ENCODE measurements around the gene TENT4A. TPM values are rescaled to one million over a fixed set of nuclear protein-coding genes. Genes with fewer than 3 reads are reported as not detected.
A peak's percentile ranks its signal among the peaks of the same experiment; 100 is the strongest.

The TENT4A gene
- total RNA-seq, 2 donors from 2014 or later = 44.2 to 44.3 TPM

DNA sequence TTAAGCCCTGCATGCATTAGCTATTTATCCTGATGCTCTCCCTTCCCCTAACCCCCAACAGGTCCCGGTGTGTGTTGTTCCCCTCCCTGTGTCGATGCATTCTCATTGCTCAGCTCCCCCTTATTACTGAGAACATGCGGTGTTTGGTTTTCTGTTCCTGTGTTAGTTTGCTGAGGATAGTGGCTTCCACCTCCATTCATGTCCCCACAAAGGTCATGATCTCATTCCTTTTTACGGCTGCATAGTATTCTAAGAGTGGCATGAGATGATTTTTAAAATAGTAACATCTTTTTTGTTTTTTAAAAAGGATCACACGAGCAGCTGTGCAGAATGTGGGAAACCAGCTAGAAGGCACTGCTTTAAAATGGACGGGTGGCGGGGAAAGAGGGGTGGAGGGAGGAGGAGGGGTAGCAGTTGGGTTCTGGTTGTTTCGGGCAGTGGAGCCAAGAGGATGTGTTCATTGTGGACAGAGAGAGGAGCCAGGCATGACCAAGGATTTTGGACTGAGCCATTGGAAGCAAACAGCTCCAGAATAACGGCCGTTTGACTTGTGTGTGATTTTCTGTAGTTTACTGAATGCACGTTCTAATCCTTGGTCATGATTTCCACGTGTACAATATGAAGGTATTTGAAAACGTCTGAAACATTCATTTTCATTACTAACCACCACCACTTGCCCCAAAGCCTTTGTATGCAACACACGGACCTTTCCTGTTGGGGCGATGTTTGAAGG, 1.7 kb upstream of the TENT4A start:
- no peak for ATAC-seq
- Mint-ChIP-seq H3K9me3 (no peaks in the 10 kb centered on the region), H3K27ac (peak overlapping the region; percentile 96 to 97), H3K36me3 (peaks cover 10 to 13% of the 10 kb centered on the region in 2 donors)
- DNase-seq (ENCODE audit: low spot score in 2 of 2) = no peak

DNA sequence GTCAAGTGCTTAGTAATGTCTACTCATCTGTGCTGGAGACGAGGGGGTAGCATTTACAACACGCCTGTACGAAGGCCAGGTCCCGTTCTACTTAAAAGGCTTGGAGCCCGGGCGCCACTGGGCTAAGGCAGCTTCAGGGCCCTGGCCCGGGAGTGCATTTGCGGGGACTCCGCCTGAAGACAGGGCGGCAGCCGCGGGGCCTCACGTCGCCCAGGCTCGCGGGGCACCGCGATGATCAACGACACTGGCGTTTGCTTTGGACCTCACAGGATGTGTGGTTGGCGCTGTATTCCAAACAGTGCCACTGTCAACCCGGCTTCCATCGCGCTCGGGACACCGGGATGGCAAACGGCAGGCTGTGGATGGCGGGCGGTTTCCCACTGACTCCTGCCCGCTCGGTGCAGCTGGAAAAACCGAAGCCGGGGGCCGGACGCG, 1.1 kb upstream of the TENT4A start:
- ATAC-seq (peak; percentile 6 to 36), DNase-seq (ENCODE audit: low spot score in 2 of 2) (peak; percentile 52 to 69)
- Mint-ChIP-seq H3K27ac (peak overlapping the region; percentile 96 to 97), H3K36me3 (peaks cover 14 to 17% of the 10 kb centered on the region in 2 donors), H3K9me3 (no peaks in the 10 kb centered on the region)

- Mint-ChIP-seq H3K9me3 (no peaks in the 10 kb centered on the region), H3K36me3 (peaks cover 14 to 17% of the 10 kb centered on the region in 2 donors), H3K27ac (peak overlapping the region; percentile 96 to 97)
- ATAC-seq (peak; percentile 79 to 86), DNase-seq (ENCODE audit: low spot score in 2 of 2) (peak; percentile 97 to 98)
These were observed 507 bp upstream of the TENT4A start for GRCh38 chr5:6712577-6713273.

DNA sequence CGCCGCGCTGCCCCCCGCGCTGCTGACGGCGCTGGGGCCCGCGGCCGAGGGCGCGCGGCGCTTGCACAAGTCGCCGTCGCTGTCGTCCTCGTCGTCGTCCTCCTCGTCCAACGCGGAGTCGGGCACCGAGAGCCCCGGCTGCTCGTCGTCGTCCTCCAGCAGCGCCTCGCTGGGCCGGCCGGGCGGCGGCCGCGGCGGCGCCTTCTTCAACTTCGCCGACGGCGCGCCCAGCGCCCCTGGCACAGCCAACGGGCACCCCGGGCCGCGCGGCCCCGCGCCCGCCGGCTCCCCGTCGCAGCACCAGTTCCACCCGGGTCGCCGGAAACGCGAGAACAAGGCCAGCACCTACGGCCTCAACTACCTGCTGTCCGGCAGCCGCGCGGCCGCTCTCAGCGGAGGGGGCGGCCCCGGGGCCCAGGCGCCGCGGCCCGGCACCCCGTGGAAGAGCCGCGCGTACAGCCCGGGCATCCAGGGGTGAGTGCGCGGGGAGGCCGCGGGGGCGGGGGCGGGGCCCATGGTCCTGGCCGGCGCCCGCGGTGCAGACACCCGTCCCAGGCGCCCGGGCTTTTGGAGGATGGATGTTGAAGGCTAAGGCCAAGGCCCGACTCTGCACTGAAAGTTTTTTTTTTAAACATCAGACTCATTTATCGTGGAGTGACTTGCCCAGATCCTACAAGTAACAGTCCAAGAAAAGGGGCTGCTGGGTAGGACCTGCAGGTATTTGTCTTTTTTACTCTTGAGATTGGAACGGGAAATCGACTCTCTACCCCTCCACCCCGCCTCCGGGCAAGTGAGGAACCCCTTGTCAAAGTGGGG, 1.2 kb downstream of the TENT4A start:
- DNase-seq (ENCODE audit: low spot score in 2 of 2) (peak in 1 of 2 donors; percentile 29), ATAC-seq (peak in 1 of 2 donors; percentile 9)
- peaks cover 14 to 27% of the 10 kb centered on the region in 2 donors for H3K36me3 Mint-ChIP-seq
- H3K9me3 Mint-ChIP-seq = no peaks in the 10 kb centered on the region
- peak overlapping the region in 1 of 2 donors; percentile 94 for H3K27ac Mint-ChIP-seq

- Mint-ChIP-seq H3K9me3 (no peaks in the 10 kb centered on the region), H3K36me3 (peaks cover 14 to 27% of the 10 kb centered on the region in 2 donors), H3K27ac (no peak overlapping the region)
- DNase-seq (ENCODE audit: low spot score in 2 of 2) (peak in 1 of 2 donors; percentile 1), ATAC-seq (no peak)
These were observed 2.0 kb downstream of the TENT4A start for GRCh38 chr5:6715271-6715670.

DNA sequence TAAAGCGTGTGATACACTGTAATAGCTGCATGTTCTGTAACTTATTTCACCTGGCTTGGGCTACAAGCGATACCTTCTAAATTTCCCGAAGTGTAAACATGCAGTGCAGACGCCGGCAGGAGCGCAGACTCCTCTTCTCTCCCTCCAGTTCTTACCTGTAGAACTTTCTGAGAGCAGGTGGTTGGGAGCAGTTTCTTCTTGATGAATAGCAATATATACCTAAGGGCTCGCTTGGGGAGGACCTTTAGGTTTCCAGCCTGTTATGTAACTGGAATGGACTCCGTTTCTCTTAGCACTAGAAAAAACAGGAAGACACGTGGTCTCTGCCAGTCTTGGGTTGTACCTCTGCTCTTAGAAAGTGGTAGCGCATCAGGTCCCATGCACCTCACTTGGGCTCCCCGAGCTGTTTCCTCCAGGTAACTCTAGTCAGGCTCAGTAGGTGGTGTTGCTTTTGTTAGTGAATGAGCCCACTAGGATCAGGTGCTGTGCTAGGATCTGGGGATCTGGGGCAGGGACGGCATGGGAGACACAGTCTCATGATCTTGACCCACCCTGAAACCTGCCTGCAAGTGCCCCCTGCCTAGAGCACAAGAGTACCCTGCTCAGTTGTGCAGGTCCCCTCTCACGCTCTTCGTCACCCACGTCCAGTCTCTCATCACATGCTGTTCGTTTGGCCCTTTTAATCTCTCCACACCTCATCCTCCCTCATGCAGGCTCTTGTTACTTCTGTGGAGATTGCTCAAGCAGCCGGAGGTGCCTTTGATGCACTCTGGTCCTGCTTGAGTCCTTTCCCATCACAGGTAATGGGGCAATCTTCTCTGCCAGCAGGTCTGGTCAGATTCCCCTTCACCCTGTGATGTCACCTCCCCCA, 2.8 kb downstream of the TENT4A start:
- DNase-seq (ENCODE audit: low spot score in 2 of 2) (peak in 1 of 2 donors; percentile 3), ATAC-seq (no peak)
- Mint-ChIP-seq H3K36me3 (peaks cover 14 to 24% of the 10 kb centered on the region in 2 donors), H3K9me3 (no peaks in the 10 kb centered on the region), H3K27ac (peak overlapping the region in 1 of 2 donors; percentile 50)

DNA sequence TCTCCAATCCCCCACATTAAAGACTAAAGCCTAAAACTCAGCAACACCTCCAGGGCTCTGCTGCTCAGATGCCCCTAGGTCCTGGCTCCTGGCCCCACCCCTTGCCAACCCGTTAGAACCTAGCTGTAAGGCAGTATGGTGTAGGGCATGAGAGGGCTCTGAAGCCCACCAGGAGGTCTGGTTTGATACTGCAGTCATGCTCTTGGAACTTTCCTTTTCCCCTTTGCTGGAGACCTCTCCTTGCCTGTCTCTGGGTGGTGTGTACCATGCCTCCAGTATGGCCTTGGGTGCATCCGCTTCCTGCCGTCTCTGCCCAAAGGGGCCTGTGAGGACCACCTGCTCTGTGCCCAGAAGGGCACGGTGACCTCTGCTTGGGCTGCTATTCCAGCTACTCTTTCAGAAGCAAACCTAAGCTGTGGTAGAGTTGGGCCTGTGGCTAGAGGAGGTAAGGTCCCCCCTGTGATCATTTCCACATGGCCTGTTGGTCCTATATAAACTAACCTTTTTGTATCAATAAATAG, 3.5 kb downstream of the TENT4A start:
- DNase-seq (ENCODE audit: low spot score in 2 of 2) (peak in 1 of 2 donors; percentile 1), ATAC-seq (no peak)
- H3K27ac Mint-ChIP-seq = peak overlapping the region in 1 of 2 donors; percentile 50
- peaks cover 14 to 24% of the 10 kb centered on the region in 2 donors for H3K36me3 Mint-ChIP-seq
- no peaks in the 10 kb centered on the region for H3K9me3 Mint-ChIP-seq

DNA sequence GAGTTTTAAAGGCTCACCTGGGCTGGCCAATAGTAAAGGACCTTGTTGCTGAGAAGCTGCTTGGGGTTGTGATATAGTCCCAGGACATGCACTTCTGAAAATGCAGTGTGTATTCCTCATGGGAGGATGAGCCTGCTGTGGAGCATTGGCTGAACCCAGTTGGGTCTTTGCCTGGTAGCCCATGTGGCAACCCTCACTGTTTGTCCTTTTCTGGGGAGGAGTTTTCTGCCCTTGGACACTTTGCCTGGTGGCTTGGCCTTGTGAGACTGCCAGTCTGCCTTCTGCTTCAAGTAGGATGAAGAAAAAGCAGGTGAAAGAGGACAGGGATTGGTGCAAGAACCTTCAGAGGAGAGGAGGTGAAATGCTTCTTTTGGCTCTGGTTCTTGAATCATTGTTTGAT, 4.0 kb downstream of the TENT4A start:
- DNase-seq (ENCODE audit: low spot score in 2 of 2) = no peak
- Mint-ChIP-seq H3K27ac (peak overlapping the region in 1 of 2 donors; percentile 50), H3K36me3 (peaks cover 14 to 24% of the 10 kb centered on the region in 2 donors)

DNA sequence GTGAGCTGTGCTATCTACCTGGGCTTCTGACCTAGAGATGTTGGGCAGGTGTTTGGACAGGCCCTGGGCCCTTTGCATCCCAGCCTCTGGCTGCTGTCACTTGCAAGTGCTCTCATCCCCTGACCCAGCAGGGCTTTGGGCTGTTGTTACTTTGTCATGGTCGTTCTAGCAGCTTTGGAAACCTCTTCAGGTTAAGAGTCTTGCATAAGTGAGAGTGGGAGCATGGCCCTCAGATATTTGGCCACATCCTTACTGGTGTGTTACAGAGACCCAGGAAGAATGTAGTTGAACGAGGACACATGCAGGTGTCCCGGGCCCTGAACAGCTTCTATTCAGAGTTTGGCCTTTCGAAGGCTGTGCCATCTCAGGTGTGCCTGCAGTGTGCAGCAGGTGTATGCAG, 4.5 kb downstream of the TENT4A start:
- Mint-ChIP-seq H3K9me3 (no peaks in the 10 kb centered on the region), H3K36me3 (peaks cover 14 to 24% of the 10 kb centered on the region in 2 donors), H3K27ac (no peak overlapping the region)
- ATAC-seq (no peak), DNase-seq (ENCODE audit: low spot score in 2 of 2) (no peak)

More for the DNA sequence above, 4.0 kb downstream of the TENT4A start:
- no peaks in the 10 kb centered on the region for H3K9me3 Mint-ChIP-seq
- ATAC-seq = no peak

- no peaks in the 10 kb centered on the region for H3K9me3 Mint-ChIP-seq
- ATAC-seq (no peak), DNase-seq (ENCODE audit: low spot score in 2 of 2) (no peak)
- H3K36me3 Mint-ChIP-seq = peaks cover 14 to 24% of the 10 kb centered on the region in 2 donors
- no peak overlapping the region for H3K27ac Mint-ChIP-seq
These were observed 5.0 kb downstream of the TENT4A start for GRCh38 chr5:6718161-6718681.

GRCh38 chr5:6718718-6719117, 5.5 kb downstream of the TENT4A start:
- DNase-seq (ENCODE audit: low spot score in 2 of 2) = no peak
- Mint-ChIP-seq H3K27ac (no peak overlapping the region), H3K36me3 (peaks cover 14 to 29% of the 10 kb centered on the region in 2 donors), H3K9me3 (no peaks in the 10 kb centered on the region)
- no peak for ATAC-seq

DNA sequence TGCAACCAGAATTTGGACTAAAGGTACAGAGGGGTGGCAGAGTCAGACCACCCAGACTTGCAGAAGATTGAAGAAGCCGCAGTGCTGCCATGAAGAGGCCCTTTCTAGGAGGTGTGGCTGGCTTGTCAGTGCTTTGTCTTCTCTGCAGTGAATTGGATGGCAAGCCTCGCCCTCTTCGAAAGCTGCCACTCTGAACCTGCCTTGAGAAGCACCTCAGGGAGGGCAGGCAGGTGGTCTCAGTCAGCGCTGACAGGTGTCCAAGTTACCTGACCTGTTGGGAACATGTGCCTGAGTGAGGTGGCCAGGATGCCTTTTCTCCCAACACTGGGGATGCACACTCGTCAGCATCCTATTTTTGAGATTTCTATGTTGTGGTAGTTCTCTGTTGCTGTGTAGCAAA, 6.2 kb downstream of the TENT4A start:
- no peak for ATAC-seq
- no peaks in the 10 kb centered on the region for H3K9me3 Mint-ChIP-seq

DNA sequence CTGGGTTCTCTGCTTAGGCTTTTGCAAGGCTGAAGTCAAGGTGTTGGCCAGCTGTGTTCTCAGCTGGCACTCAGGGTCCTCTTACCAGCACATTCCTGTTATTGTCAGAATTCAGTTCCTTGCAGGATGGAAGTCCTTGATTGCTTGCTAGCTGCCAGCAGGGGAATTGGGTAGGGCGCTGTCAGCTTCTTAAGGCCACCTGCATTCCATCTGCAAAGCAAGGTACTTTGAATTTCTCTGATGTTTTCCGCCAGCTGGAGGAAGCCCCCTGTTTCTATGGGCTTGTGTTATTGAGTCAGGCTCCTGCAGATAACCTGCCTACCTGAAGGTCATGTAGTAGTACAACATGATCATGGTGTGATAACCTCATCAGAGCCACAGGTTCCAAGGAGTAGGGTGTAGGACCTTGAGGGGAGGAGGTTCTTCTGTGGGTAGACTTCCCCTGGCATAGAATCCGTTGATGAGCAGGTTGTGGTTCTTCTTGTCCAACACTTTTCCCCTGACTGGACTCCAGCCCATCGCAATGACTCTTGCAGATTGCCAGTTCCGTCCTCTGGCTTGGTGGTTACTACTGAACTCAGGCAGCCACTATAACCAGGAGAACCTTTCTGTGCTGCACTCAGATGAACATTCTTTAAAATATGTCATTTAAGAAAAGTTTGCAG, 6.8 kb downstream of the TENT4A start:
- Mint-ChIP-seq H3K9me3 (no peaks in the 10 kb centered on the region), H3K27ac (no peak overlapping the region)

More for the DNA sequence above, 6.2 kb downstream of the TENT4A start:
- DNase-seq (ENCODE audit: low spot score in 2 of 2) = no peak
- H3K36me3 Mint-ChIP-seq = peaks cover 14 to 30% of the 10 kb centered on the region in 2 donors
- no peak overlapping the region for H3K27ac Mint-ChIP-seq

GRCh38 chr5:6720561-6720921, 7.3 kb downstream of the TENT4A start:
- Mint-ChIP-seq H3K36me3 (peaks cover 13 to 30% of the 10 kb centered on the region in 2 donors), H3K27ac (no peak overlapping the region), H3K9me3 (no peaks in the 10 kb centered on the region)
- DNase-seq (ENCODE audit: low spot score in 2 of 2) (no peak), ATAC-seq (no peak)

More for the DNA sequence above, 6.8 kb downstream of the TENT4A start:
- ATAC-seq (no peak), DNase-seq (ENCODE audit: low spot score in 2 of 2) (no peak)
- H3K36me3 Mint-ChIP-seq = peaks cover 14 to 30% of the 10 kb centered on the region in 2 donors

DNA sequence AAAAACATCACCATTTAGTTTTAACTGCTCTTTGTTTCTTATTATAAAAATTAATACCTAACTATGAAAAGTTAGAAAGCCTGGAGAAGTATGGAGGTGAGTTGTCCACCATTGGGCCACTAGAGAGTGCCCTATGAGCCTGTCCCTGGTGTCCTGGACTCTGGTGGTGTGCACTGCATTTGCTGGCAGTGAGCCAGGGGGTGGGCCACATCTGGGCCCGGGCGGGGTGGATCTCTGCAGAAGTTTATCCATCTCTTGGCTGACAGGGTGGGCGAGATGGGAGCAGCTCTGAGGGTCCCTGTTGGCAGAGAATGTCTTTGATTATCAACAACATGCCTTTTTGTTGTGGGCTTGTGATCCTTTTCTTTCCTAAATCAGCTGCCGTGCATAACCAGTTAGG, 8.2 kb downstream of the TENT4A start:
- no peak for ATAC-seq

More for the DNA sequence above, 8.2 kb downstream of the TENT4A start:
- peaks cover 6 to 22% of the 10 kb centered on the region in 2 donors for H3K36me3 Mint-ChIP-seq
- DNase-seq (ENCODE audit: low spot score in 2 of 2) = no peak
- H3K9me3 Mint-ChIP-seq = no peaks in the 10 kb centered on the region
- peak overlapping the region; percentile 44 to 66 for H3K27ac Mint-ChIP-seq
